Activated naive CD4-positive, alpha-beta T cell treated with anti-CD3 and anti-CD28 coated beads, Interleukin-2, amount 50 U/mL, for 24 hours (primary cell): ENCODE data around the gene SH3D21.
A peak's percentile ranks its signal among the peaks of the same experiment; 100 is the strongest.

ENCODE experiments used
- H3K27ac Mint-ChIP-seq: one replicate; pipeline ENCODE4 v1.8.0; 2021; ENCODE audit warnings: mild to moderate bottlenecking, mixed read lengths
- H3K27me3 Mint-ChIP-seq: one replicate; pipeline ENCODE4 v1.8.0; 2021; ENCODE audit warnings: mixed read lengths
- H3K36me3 Mint-ChIP-seq: one replicate; pipeline ENCODE4 v1.8.0; 2021; ENCODE audit warnings: mixed read lengths
- H3K4me1 Mint-ChIP-seq: one replicate; pipeline ENCODE4 v1.8.0; 2021; ENCODE audit warnings: mixed read lengths
- H3K4me3 Mint-ChIP-seq: one replicate; pipeline ENCODE4 v1.8.0; 2021; ENCODE audit warnings: mild to moderate bottlenecking, mixed read lengths
- H3K9me3 Mint-ChIP-seq: one replicate; pipeline ENCODE4 v1.8.0; 2021; ENCODE audit warnings: mixed read lengths

Gene SH3D21

DNA sequence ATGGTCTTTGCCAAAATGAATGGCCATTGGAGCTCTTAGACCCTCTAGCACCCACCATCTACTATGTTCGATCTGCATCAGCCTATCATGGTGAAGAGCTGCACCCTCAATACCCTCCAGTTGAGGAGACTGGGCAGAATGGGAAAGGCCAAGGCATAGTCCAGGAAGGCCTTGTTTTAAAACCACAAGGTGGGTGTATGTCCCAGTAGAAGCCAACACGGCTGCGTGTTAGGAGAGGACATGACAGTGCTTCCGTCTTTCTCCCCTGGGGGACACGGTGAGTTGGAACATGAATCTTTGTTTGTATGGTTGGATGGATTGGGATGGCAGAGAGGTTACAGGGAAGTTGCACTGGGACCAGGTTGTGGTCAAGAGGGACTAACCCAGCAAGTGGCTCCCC, 18.6 kb upstream of the SH3D21 start:
- Mint-ChIP-seq H3K9me3 (no peaks in the 10 kb centered on the region), H3K4me3 (no peak overlapping the region), H3K4me1 (peaks cover 42% of the 10 kb centered on the region), H3K27ac (no peak overlapping the region), H3K36me3 (peaks cover 15% of the 10 kb centered on the region), H3K27me3 (no peaks in the 10 kb centered on the region)

DNA sequence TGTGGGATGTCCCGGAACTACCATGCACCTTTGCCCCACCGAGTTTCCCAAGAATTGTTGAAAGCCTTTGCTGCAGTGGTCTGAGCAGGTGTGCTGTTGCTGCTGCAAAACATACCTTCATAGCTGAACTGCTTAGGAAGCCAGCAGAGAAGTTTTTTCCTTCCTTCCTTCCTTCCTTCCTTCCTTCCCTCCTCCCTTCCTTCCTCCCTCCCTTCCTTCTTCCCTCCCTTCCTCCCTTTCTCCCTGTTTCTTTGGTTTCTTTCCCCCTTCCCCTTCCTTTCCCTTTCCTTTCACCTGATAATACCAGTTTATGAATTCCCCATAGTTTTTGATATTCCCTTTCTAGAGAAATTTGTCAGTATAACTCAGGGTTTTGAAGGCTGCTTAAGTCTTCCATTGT, 10.8 kb upstream of the SH3D21 start:
- H3K4me1 Mint-ChIP-seq: peaks cover 17% of the 10 kb centered on the region
- peak overlapping the region; percentile 74 for H3K27ac Mint-ChIP-seq
- no peaks in the 10 kb centered on the region for H3K27me3 Mint-ChIP-seq
- no peaks in the 10 kb centered on the region for H3K9me3 Mint-ChIP-seq
- peaks cover 12% of the 10 kb centered on the region for H3K36me3 Mint-ChIP-seq
- H3K4me3 Mint-ChIP-seq: no peak overlapping the region

DNA sequence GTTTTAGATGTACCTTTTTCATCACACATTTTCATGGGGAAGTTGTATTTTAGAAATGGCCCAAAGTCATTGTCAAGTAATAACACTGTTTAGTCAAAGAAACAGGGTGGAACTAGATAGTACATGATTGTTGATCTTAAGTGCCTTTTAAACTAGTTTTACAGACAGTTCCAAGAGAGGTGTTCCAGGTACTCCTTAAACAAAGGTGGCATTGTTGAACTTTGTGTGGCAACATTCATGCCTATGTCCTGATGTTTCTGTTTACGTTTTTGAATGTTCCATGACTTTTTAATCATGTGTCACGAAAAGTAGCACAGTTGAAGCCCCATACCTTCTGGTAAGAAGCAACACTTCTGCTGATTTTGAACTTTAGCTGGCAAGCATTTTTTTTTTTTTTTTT, 9.1 kb upstream of the SH3D21 start:
- Mint-ChIP-seq H3K27me3 (no peaks in the 10 kb centered on the region), H3K27ac (peak overlapping the region; percentile 71), H3K4me1 (peaks cover 31% of the 10 kb centered on the region), H3K4me3 (no peak overlapping the region), H3K36me3 (peaks cover 19% of the 10 kb centered on the region), H3K9me3 (no peaks in the 10 kb centered on the region)

DNA sequence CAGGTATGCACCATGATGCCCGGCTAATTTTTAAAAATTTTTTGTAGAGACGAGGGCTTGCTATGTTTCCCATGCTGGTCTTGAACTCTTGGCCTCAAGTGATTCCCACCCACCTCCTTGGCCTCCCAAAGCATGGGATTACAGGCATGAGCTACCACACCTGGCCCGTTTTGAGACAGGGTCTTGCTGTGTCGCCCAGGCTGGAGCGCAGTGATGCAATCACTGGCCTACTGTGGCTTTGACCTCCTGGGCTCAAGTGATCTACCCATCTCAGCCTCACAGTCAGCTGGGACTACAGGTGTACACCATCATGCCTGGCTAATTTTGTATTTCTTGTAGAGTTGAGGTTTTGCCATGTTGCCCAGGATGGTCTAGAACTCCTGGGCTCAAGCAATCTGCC, 7.5 kb upstream of the SH3D21 start:
- Mint-ChIP-seq H3K9me3 (no peaks in the 10 kb centered on the region), H3K27ac (no peak overlapping the region), H3K4me1 (peaks cover 44% of the 10 kb centered on the region), H3K27me3 (no peaks in the 10 kb centered on the region), H3K36me3 (peaks cover 23% of the 10 kb centered on the region), H3K4me3 (no peak overlapping the region)

DNA sequence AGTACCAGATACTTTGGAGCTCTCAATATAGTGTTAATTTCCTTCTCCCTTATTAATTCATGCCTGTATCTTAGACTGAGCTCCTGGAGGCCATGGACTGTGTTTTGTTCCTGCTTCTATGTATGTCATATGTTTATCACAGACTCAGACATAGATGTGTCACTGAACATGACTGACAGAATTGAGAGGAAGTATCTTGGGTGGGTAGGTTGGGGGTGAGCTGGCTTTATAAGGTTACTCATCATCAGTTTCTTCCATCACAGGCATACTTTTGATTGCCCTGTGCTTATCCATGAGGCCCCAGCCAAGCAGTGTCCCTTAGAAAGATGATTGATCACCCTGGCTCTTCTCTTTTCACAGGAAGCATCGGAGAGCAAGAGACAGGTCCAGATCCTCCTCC, 5.6 kb upstream of the SH3D21 start:
- no peaks in the 10 kb centered on the region for H3K9me3 Mint-ChIP-seq
- peaks cover 22% of the 10 kb centered on the region for H3K36me3 Mint-ChIP-seq
- peaks cover 57% of the 10 kb centered on the region for H3K4me1 Mint-ChIP-seq
- no peaks in the 10 kb centered on the region for H3K27me3 Mint-ChIP-seq
- peak overlapping the region; percentile 100 for H3K27ac Mint-ChIP-seq
- peak overlapping the region; percentile 71 for H3K4me3 Mint-ChIP-seq

DNA sequence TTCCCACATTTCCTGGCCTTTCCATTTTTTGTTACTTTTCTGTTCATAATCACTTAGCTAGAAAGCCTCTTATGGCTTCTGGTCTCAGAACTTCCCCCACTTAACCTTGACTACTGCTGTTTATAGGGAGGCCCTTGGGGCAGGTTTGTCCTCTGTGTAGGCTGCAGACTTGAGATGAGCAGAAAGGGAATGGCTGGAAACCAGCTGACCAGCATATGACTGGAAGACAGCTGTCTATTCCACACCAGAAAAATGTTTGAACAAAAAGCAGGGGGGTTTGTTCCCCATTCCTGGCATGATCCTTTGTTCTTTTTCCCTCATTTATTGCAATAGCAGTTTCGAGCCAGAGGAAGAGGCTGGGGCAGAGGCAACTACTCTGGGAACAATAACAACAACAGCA, 4.9 kb upstream of the SH3D21 start:
- peaks cover 22% of the 10 kb centered on the region for H3K36me3 Mint-ChIP-seq
- H3K4me1 Mint-ChIP-seq: peaks cover 59% of the 10 kb centered on the region
- H3K27ac Mint-ChIP-seq: peak overlapping the region; percentile 100

DNA sequence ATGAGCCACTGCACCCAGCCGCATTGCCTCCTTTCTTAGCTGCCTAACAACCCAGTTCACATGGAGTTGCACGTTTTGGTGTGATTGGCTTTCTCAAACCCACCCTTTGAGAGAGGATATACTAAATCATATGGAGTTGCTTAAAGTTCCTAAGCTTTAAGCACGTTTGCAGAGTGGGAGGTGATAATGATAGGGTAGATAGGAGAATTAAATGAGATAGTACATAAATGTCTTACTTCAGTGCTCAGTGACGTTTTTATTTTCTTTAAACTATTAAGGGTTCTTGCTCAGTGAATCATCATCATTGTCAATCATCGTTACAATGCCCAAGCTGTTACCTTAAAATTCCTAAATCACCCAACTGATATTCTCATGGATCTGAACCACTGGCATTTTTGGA, 2.9 kb upstream of the SH3D21 start:
- Mint-ChIP-seq H3K4me3 (peak overlapping the region; percentile 47), H3K27ac (peak overlapping the region; percentile 89), H3K4me1 (peaks cover 64% of the 10 kb centered on the region), H3K9me3 (no peaks in the 10 kb centered on the region), H3K27me3 (no peaks in the 10 kb centered on the region), H3K36me3 (peaks cover 17% of the 10 kb centered on the region)

More for the DNA sequence above, 4.9 kb upstream of the SH3D21 start:
- Mint-ChIP-seq H3K27me3 (no peaks in the 10 kb centered on the region), H3K9me3 (no peaks in the 10 kb centered on the region), H3K4me3 (peak overlapping the region; percentile 71)

DNA sequence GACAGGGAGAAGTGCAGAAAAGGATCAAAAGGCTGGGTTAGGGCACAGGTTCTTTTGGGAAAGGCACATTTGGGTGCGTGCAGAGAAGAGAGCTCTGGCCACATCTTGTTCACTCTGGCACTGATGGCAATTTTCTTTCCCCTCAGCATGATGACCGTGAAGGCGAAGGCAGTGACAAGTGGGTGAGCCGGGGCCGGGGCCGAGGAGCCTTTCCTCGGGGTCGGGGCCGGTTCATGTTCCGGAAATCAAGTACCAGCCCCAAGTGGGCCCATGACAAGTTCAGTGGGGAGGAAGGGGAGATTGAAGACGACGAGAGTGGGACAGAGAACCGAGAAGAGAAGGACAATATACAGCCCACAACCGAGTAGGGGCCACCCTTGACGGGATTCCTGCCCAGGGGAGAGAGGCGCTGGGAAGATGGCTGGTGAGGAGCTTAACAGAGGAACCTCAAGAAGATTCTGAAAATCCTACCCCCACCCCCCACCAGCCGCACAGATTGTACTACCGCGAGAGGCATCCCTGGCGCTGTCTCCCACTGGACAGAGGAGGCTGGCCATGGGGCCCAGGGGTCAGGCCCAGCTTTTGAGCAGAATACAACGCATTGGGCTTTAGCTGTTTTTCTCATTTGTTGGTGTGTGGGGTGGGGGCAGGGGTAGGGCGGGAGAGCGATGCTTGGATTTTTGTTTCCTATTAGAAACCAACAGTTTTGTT, 2.4 kb upstream of the SH3D21 start:
- H3K4me1 Mint-ChIP-seq: peaks cover 64% of the 10 kb centered on the region
- H3K27ac Mint-ChIP-seq: peak overlapping the region; percentile 99
- no peaks in the 10 kb centered on the region for H3K9me3 Mint-ChIP-seq
- peaks cover 17% of the 10 kb centered on the region for H3K36me3 Mint-ChIP-seq
- no peaks in the 10 kb centered on the region for H3K27me3 Mint-ChIP-seq
- H3K4me3 Mint-ChIP-seq: peak overlapping the region; percentile 47

DNA sequence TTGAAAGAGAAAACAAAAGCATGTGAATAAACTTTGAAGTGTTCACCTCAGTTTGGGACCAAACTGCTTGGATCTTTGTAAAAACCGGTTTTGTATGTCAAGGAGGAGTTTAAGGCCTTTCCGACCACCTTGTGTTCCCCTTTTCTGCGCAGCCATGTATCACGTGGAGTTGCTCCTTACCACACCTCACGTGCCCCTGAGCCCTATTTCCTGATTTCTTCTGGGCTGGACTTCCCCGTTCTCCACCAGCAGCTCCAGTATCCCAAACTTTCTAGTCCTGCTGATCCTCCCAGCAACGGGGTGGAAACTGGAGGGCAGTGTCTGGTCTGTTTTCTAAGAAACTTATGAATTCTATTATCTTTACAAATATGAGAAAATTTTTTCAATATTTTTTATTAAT, 1.6 kb upstream of the SH3D21 start:
- H3K36me3 Mint-ChIP-seq: peaks cover 17% of the 10 kb centered on the region
- H3K27me3 Mint-ChIP-seq: no peaks in the 10 kb centered on the region
- no peak overlapping the region for H3K4me3 Mint-ChIP-seq
- no peaks in the 10 kb centered on the region for H3K9me3 Mint-ChIP-seq
- H3K27ac Mint-ChIP-seq: peak overlapping the region; percentile 99
- peaks cover 63% of the 10 kb centered on the region for H3K4me1 Mint-ChIP-seq

DNA sequence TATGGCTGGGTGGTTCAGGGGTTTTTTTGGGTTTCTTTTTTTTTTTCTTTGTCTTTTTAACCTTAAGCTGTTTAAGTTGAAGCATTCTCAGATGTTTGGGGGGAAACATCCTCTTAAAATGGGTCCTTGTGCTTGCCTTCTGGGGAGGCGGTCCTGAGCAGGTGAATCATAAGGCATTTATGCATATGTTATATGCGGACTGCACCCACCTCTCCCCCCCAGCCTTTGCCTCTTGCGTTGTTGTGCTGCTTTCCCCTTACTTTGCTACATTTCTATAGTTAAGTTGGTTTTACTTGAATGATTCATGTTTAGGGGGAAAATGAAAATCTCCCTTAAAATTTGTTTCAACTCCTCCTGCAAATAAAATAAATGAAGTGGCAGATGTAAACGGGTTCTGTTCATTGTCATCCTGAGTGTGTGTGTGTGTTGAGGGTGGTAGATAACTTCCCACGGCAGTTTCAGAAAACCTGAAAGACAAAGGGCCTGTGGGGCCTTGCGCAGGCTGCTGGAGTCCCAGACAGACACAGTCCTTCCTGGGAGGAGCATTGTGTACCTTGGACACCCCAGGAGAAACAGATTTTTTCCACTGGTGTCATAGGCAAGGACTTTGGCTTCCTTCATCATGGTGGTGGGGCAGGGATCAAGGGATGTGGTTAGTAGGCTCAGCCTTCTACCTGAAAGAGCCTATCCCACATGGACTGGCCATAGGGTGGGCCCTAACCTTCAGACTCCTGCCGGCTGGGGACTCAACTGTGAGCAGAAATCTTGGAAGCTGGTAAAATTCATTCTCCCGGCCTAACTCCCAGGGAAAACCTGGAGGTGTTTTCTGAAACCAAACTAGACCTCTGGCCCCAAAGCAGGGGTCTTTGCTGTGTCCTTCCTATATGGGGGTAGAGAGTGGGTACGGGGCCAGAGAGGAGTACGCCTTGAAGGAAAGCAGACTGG, 926 bp upstream of the SH3D21 start:
- Mint-ChIP-seq H3K9me3 (no peaks in the 10 kb centered on the region), H3K36me3 (peaks cover 15% of the 10 kb centered on the region), H3K4me3 (peak overlapping the region; percentile 92), H3K27me3 (no peaks in the 10 kb centered on the region), H3K27ac (peak overlapping the region; percentile 99), H3K4me1 (peaks cover 56% of the 10 kb centered on the region)

DNA sequence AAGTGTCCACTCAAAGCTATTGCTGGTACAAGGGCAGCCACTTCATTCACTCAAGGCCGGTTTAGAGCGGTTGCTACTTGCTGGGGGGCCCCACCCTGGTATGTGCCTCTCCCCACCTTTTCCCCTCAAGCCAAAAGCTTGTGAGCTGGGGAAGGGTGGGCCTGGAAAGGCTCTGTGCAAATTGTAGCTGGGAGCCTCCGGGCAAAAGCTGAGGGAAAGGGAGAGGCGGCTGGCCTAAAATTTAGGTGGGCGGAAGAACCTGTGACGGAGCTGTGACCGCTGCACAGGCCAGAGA, 306 bp upstream of the SH3D21 start:
- peaks cover 54% of the 10 kb centered on the region for H3K4me1 Mint-ChIP-seq
- peak overlapping the region; percentile 99 for H3K27ac Mint-ChIP-seq
- H3K36me3 Mint-ChIP-seq: peaks cover 12% of the 10 kb centered on the region
- H3K27me3 Mint-ChIP-seq: no peaks in the 10 kb centered on the region
- H3K9me3 Mint-ChIP-seq: no peaks in the 10 kb centered on the region
- H3K4me3 Mint-ChIP-seq: peak overlapping the region; percentile 92

DNA sequence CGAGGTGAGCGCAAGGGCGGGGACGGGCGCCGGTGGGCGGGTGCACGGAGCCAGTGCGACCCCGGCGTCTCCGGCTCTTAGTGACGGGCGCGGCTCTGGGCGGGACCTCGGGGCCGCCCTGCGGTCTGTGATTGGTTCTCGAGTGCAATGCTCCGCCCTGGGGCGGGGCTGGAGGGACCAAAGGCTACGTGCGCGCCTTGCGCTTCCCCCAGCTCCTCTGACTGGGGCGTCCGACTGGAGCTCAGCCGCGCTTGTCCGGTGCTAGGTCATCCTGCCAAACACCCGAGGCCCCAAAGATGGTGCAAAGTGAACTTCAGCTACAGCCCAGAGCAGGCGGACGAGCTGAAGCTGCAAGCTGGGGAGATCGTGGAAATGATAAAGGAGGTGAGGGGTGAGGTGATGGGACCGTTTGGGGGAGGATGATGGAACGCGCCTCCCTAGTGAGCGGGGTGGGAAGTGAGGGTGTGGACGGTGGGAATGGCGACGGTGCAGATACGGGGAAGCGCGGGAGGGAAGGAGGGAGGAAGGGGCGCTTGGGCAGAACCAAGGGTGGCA, 811 bp downstream of the SH3D21 start:
- Mint-ChIP-seq H3K4me3 (peak overlapping the region; percentile 92), H3K27me3 (no peaks in the 10 kb centered on the region), H3K9me3 (no peaks in the 10 kb centered on the region), H3K27ac (peak overlapping the region; percentile 60), H3K4me1 (peaks cover 45% of the 10 kb centered on the region), H3K36me3 (peaks cover 6% of the 10 kb centered on the region)

DNA sequence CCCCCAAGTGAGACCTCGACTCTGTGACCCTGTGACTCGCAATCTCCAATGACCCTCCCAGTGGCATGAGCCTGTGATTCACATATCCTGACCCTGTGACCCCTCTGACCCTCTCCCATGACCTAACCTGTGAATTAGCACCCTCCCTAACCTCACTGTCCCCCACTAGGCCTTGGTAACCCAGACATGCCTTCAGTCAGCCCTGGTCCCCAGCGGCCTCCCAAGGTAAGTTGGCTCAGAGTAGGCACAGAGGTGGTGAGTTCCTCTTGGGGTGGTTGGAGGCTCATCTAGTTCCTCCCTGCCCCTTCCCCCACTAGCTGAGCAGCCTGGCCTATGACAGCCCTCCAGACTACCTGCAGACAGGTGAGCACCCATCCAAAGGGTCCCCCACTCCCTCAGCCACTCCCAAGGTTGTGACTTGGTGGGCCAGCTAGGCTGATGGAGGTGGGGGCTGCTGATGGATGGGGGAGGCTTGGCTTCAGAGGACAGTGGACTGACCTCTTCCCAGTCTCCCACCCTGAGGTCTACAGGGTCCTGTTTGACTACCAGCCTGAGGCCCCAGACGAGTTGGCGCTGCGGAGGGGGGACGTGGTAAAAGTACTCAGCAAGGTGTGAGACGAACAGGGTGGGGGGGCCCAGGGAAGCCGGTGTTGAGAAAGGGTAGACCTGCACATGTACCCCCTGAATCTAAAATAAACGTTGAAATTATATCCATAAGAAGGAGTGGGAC, 1.6 kb downstream of the SH3D21 start:
- Mint-ChIP-seq H3K4me1 (peaks cover 38% of the 10 kb centered on the region), H3K9me3 (no peaks in the 10 kb centered on the region), H3K36me3 (peaks cover 2% of the 10 kb centered on the region), H3K27me3 (no peaks in the 10 kb centered on the region), H3K4me3 (peak overlapping the region; percentile 92), H3K27ac (peak overlapping the region; percentile 46)

DNA sequence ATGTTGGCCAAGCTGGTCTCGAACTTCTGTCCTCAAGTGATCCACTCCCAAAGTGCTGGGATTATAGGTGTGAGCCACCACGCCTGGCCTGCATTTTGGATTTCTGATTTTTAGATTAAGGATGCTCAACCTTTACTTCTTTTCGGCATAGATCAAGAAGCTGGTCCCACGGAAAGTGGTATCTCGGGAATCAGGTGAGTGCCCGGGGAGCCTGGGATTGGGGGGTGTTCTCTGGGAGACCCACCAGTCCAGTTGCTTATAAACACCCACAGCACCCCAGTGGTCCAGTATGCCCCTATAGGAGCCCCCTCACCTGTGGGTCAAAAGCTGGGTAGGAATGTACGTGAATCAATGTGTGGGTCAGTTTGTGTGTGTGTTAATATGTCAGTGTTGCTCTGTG, 3.2 kb downstream of the SH3D21 start:
- Mint-ChIP-seq H3K36me3 (peaks cover 2% of the 10 kb centered on the region), H3K4me1 (peaks cover 27% of the 10 kb centered on the region), H3K27ac (peak overlapping the region; percentile 0), H3K9me3 (no peaks in the 10 kb centered on the region), H3K27me3 (no peaks in the 10 kb centered on the region), H3K4me3 (no peak overlapping the region)

DNA sequence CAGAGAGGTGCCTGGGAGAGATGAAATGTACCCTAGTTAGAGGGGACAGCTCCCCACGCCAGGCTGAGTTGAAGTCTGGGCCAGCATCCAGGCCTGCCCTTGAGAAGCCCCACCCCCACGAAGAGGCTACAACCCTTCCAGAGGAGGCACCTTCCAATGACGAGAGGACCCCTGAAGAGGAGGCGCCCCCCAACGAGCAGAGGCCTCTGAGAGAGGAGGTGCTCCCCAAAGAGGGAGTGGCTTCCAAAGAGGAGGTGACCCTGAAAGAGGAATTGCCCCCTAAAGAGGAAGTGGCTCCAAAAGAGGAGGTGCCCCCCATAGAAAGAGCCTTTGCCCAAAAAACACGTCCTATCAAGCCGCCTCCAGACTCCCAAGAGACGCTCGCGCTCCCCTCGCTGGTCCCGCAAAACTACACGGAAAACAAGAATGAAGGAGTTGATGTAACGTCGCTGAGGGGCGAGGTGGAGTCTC, 14.2 kb downstream of the SH3D21 start:
- H3K4me1 Mint-ChIP-seq: peaks cover 22% of the 10 kb centered on the region
- H3K27me3 Mint-ChIP-seq: no peaks in the 10 kb centered on the region
- H3K27ac Mint-ChIP-seq: no peak overlapping the region
- no peaks in the 10 kb centered on the region for H3K9me3 Mint-ChIP-seq
- no peaks in the 10 kb centered on the region for H3K36me3 Mint-ChIP-seq
- H3K4me3 Mint-ChIP-seq: peak overlapping the region; percentile 76
